ENCODE data around the gene SPATA45.
A peak's percentile ranks its signal among the peaks of the same experiment; 100 is the strongest.
"Not testable (repeated sequence)": the region's sequence is repeated elsewhere in the genome, so short reads cannot be mapped to it uniquely, and the experiment has no call there.

The SPATA45 gene

DNA sequence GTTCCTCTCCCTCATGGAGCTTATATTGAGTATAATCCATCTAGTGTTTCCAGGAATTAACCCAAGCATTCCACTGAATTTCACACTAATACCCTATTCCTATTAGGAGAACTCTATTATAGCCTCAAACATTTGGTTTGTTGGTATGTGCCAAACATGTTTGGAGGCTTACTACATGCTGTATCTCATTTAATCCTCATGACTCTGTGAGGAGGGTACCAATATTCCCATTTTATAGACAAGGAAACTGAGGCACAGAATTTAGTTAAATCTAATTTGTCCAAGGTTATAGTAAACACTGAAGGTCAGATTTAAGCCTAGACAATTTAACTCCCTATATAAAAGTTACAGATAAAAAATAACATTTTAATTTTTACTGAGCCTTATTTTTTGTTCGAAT lies 19.7 kb upstream of the SPATA45 start:
- TF ChIP-seq, protein P1, sequence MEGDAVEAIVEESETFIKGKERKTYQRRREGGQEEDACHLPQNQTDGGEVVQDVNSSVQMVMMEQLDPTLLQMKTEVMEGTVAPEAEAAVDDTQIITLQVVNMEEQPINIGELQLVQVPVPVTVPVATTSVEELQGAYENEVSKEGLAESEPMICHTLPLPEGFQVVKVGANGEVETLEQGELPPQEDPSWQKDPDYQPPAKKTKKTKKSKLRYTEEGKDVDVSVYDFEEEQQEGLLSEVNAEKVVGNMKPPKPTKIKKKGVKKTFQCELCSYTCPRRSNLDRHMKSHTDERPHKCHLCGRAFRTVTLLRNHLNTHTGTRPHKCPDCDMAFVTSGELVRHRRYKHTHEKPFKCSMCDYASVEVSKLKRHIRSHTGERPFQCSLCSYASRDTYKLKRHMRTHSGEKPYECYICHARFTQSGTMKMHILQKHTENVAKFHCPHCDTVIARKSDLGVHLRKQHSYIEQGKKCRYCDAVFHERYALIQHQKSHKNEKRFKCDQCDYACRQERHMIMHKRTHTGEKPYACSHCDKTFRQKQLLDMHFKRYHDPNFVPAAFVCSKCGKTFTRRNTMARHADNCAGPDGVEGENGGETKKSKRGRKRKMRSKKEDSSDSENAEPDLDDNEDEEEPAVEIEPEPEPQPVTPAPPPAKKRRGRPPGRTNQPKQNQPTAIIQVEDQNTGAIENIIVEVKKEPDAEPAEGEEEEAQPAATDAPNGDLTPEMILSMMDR (conservative IDR thresholded peaks at IDR 0.05; ENCODE audit: low read depth, low read length), result no peak
- no peak for DNase-seq (ENCODE audit: low read depth)
- H3K4me3 ChIP-seq (ENCODE audit: low read depth, low read length), result no peak overlapping the region

DNA sequence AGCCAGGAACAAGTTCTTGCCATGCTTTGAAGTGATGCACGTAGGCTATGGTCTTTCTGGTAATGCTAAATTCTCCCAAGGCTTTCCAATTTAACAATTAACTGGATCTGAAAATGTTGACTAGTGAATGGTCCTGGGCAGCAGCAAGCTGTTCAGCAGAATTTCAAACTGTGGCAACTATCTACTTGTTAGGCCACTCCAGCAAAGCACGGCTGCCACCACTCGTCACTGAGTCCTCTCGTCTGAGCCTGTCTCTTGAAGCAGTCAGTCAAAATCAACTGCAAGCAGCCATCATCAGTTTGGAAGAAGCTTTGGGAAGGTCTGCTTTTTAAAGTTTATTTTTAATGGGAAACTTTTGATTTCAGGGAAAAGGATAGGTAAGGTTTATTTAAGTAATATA lies 16.8 kb upstream of the SPATA45 start:
- H3K4me3 ChIP-seq (ENCODE audit: low read depth, low read length), result no peak overlapping the region
- TF ChIP-seq, protein P1 (conservative IDR thresholded peaks at IDR 0.05; ENCODE audit: low read depth, low read length), result no peak

DNA sequence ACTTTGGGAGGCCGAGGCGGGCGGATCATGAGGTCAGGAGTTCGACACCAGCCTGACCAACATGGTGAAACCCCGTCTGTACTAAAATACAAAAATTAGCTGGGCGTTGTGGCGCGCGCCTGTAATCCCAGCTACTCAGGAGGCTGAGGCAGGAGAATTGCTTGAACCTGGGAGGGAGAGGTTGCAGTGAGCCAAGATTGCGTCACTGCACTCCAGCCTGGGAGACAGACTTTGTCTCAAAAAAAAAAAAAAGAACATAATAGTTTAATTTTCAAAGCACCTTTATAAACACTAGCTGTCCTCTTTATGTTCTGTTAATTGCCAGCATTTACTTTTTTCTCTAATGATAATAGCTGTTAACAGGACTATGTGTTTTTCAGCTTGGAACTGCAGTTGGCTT lies 15.9 kb upstream of the SPATA45 start:
- DNase-seq (ENCODE audit: low read depth); H3K4me3 ChIP-seq (ENCODE audit: low read depth, low read length): not testable (repeated sequence)

More for the DNA sequence above, 16.8 kb upstream of the SPATA45 start:
- no peak for DNase-seq (ENCODE audit: low read depth)

DNA sequence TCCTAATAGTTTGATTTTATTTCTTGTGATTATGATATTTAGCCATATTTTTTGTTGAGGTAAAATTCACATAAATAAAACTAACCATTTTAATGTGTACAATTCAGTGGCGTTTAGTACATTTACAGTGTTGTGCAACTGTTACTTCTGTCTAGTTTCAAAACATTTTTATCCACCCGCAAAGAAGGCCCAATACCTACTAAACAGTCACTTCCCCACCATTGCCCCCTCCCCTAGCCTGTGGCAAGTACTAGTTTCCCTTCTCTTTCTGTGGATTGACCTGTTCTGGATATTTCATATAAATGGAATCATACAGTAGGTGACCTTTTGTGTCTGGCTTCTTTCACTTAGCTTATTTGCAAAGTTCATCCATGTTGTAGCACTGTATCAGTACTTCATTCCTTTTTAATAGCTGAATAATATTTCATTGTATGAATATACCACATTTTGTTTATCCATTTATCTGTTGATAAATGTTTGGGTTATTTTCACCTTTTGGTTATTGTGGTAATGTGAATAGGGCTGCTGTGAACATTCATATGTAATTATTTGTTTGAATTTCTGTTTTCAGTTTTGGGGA lies 14.8 kb upstream of the SPATA45 start:
- TF ChIP-seq, protein P1 (conservative IDR thresholded peaks at IDR 0.05; ENCODE audit: low read depth, low read length), result no peak
- DNase-seq (ENCODE audit: low read depth), result no peak
- H3K4me3 ChIP-seq (ENCODE audit: low read depth, low read length), result no peak overlapping the region

DNA sequence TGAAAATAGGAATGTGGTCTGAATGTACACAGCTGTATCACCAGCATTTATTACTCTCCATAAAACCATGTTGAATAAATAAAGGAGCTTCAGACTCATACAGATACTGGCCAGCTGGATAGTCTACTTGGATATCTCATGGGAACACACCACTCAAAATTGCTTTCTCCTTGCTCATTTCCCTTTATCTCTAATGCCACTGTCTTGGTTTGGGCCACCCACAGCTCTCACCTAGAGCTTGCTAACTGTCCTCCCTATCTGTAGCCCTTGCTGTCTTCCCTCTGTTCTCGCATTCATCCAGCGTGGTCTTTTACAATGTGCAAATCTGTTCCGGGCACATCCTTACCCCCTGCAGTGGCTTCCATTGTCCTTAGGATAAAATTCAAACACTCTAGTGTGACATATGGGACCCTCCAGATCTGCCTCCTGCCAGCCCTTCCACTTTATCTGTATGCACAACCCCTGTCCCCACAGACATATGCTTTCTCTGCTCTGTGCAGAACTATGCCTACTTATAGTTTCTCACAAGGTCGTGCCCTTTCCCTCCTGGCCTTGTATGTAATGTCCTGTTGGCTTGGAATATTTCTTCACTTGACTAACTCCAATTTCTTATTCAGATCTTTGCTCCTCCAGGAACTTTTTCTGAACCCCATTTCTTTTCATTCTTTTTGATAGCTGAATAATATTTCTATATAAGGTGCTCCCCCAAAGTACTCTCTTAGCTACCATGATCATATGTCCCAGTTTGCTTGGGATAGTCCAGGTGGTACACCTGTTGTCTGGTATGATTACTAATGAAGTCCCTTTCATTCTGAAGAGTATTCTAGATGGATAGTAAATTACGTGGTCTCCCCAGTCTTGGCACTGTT lies 13.5 kb upstream of the SPATA45 start:
- no peak overlapping the region for H3K4me3 ChIP-seq (ENCODE audit: low read depth, low read length)
- DNase-seq (ENCODE audit: low read depth), result peak; percentile 15
- TF ChIP-seq, protein P1 (conservative IDR thresholded peaks at IDR 0.05; ENCODE audit: low read depth, low read length), result no peak

DNA sequence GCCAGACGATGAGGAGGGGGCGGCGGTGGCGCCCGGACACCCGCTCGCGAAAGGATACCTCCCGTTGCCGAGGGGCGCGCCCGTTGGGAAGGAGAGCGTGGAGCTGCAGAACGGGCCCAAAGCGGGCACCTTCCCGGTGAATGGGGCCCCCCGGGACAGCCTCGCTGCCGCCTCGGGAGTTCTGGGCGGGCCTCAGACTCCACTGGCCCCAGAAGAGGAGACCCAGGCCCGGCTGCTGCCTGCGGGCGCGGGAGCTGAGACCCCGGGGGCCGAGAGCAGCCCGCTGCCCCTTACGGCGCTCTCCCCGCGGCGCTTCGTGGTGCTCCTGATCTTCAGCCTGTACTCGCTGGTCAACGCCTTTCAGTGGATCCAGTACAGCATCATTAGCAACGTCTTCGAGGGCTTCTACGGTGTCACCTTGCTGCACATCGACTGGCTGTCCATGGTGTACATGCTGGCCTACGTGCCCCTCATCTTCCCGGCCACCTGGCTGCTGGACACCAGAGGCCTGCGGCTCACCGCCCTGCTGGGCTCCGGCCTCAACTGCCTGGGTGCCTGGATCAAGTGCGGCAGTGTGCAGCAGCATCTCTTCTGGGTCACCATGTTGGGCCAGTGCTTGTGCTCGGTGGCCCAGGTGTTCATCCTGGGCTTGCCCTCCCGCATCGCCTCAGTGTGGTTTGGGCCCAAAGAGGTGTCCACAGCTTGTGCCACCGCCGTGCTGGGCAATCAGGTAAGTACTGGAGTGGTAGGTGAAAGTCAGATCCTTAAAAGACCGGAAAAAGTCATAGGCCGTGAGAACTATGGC lies 11.2 kb upstream of the SPATA45 start:
- DNase-seq (ENCODE audit: low read depth), result peak; percentile 52

More for the DNA sequence above, 11.2 kb upstream of the SPATA45 start:
- peak overlapping the region; percentile 88 for H3K4me3 ChIP-seq (ENCODE audit: low read depth, low read length)
- TF ChIP-seq, protein P1 (conservative IDR thresholded peaks at IDR 0.05; ENCODE audit: low read depth, low read length), result no peak

Measured in choroid plexus epithelial cell (primary cell).